Effector CD8-positive, alpha-beta T cell (primary cell): ENCODE data around the gene AADACL3.
"Not testable (repeated sequence)": the region's sequence is repeated elsewhere in the genome, so short reads cannot be mapped to it uniquely, and the experiment has no call there.

ENCODE experiments used
- DNase-seq: peaks from one replicate; lab custom pipeline; 2025; lab: John Stamatoyannopoulos, UW
- total RNA-seq, 4 experiments: gene quantifications; one replicate each; lab custom pipeline; 2026; lab: John Stamatoyannopoulos, UW

The AADACL3 gene, protein sequence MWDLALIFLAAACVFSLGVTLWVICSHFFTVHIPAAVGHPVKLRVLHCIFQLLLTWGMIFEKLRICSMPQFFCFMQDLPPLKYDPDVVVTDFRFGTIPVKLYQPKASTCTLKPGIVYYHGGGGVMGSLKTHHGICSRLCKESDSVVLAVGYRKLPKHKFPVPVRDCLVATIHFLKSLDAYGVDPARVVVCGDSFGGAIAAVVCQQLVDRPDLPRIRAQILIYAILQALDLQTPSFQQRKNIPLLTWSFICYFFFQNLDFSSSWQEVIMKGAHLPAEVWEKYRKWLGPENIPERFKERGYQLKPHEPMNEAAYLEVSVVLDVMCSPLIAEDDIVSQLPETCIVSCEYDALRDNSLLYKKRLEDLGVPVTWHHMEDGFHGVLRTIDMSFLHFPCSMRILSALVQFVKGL
- total RNA-seq, result 0 reads per million in 4 experiments

GRCh38 chr1:12715896-12716437 lies at the start of gene AADACL3:
Gene AADACL3 (plus strand): TSS chr1:12716110. CDS start chr1:12716177, 67 bp downstream.
- no peak for DNase-seq

DNA sequence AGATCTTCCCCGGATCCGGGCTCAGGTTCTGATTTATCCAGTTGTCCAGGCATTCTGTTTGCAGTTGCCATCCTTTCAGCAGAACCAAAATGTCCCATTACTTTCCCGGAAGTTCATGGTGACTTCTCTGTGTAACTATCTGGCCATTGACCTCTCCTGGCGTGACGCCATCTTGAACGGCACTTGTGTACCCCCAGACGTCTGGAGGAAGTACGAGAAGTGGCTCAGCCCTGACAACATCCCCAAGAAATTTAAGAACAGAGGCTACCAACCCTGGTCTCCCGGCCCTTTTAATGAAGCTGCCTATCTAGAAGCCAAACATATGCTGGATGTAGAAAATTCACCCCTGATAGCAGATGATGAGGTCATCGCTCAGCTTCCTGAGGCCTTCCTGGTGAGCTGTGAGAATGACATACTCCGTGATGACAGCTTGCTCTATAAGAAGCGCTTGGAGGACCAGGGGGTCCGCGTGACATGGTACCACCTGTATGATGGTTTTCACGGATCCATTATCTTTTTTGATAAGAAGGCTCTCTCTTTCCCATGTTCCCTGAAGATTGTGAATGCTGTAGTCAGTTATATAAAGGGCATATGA lies 49.7 kb upstream of the AADACL3 start:
- DNase-seq, result no peak

- DNase-seq, result no peak
Measured at GRCh38 chr1:12669529-12670068, 46.3 kb upstream of the AADACL3 start.

DNA sequence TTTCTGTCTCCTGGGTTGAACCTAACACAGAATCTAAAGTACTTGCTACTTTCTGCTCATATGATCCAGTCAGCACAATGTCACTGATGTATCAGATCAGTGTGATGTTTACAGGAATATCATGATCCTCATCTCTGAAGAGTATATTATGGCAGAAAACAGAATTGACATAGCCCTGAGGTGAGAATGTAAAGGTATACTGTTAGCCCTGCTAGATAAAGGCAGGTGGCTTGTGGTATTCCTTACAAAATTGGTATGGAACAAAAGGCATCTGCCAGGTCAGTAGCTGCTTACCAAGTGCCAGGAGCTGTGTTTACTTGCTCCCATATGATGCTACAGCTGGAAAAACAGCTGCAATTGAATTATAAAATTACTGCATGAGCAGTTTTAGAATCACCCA lies 41.6 kb upstream of the AADACL3 start:
- no peak for DNase-seq

GRCh38 chr1:12676122-12676521 lies 39.8 kb upstream of the AADACL3 start:
- not testable (repeated sequence) for DNase-seq

- no peak for DNase-seq
Measured at GRCh38 chr1:12677565-12677964, 38.3 kb upstream of the AADACL3 start.

DNA sequence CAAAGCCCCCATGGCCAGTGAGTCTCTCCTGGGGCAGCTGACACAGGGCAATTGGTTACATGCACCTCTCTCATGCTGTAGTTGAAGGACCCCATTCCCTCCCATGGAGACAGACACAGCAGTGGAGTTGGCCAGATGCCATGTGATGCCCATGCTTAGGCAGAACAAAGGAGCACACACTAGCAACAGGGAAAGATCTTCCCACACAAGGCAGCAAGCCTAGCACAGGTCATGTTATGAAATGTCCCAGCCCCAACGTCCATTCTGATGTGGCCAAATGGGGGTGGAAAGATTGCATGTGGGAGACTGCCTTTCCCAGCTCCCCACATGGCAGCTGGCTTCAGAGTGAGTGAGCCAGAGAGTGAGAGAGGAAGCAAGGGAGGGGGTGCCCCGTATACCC lies 37.6 kb upstream of the AADACL3 start:
- no peak for DNase-seq

GRCh38 chr1:12678820-12679219 lies 37.1 kb upstream of the AADACL3 start:
- no peak for DNase-seq

DNA sequence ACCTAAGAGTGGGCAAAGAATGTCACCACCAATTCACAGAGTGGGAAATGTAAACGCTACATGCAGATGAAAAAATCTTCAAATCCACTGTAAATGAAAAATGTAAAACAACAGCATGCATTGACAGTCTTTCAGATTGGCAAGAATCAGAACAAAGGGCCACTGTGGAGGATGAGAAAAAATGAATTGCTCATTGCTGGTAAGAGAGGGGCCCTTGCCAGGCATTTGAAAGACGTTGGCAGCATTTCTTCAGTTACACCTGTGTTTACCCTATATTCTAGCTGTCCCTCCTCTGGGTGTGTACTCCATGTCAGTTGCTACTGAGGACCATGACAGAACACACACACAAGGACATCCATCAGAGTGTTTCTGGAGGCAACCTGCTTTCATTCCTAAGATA lies 25.8 kb upstream of the AADACL3 start:
- no peak for DNase-seq

DNA sequence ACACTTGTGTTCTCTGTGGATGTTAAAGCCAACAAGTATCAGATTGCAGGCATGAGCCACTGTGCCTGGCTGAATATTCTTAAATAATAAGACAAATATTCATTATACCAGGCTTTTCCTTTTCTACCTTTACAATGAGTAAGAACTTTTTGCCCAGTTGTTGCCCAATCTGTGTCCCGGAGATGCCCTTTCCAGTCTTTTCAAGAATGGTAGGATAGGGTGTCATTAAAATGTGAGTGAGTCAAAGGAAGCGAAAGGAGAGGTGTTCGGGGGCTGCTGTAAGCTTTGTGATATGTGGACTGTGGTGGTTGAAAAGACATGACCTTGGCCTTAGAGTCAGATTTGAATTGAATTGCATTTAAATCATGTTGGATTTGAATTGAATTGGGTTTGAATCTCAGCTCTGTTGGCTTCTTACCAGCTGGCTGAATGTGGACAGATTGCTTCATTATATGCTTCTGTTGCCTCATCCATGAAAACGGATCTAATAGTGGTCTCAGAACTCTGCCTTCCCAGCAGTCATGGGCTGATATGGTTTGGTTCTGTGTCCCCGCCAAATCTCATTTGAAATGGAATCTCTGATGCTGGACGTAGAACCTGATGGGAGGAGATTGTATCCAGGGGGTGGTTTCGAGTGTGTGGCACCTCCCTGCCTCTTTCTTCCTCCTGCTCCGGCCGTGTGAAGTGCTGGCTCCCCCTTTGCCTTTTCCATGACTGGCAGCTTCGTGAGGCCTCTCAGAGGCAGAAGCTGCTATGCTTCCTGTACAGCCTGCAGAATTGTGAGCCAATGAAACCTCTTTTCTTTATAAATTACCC lies 22.7 kb upstream of the AADACL3 start:
- no peak for DNase-seq

DNA sequence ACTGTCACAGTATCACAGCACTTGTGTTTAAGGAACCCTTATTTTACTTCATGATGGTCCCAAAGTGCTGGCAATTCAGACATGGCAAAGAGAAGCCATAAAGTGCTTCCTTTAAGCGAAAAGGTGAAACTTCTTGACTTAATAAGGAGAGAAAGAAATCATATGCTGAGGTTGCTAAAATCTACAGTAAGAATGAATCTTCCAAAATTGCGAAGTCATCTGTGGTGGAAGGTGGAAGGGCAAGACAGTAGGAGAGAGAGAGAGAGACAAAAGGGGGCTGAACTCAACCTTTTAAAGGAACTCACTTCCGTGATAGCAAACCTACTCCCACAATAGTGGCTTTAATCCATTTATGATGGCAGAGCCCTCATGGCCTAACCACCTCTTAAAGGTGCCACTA lies 19.3 kb upstream of the AADACL3 start:
- DNase-seq, result no peak

GRCh38 chr1:12697397-12697796 lies 18.5 kb upstream of the AADACL3 start:
- DNase-seq, result no peak

DNA sequence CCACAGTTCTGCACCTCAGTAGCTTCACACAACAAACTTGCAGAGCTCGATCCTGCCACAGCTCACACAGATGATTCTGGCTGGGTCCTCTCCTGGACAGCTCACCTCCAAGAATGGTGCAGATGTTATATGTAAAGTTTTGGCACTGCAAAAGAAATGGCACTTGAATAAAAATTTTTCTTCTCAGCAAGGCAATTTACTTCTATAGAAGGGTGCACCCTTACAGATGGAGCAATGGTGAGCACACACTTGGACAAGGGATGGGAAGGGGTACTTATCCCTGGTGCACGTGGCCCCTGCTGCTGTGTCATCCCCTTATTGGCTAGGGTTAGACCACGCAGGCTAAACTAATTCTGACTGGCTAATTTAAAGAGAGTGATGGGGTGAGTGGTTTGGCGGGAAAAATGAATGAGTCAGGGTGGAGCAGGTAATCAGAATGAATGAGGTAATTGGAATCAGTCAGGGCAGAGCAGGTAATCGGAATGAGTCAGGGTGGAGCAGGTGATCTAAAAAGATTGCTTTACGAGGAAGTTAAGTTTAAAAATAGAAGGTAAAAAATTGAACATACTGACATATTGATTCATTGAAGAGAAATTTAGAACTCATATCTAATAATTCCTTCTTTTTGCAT lies 12.0 kb upstream of the AADACL3 start:
- no peak for DNase-seq

DNA sequence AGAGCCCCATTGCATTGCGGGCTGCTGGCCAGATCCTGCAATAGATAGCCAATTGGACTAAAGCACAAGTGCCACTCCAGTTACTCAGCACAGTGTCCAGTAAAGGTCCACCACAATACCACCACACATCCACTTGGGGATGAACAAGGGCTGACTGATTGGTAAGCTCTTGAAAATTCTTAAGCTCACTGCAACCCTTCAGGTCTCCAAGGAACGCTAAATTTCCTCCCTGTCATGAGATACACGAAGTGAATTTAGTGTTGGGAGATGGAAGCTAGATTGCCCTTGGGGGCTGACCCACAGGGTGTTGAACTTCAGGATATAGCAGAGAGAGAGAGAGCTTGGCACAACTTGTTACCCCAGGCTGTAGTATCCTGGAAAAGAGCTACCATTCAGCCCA lies 9.8 kb upstream of the AADACL3 start:
- no peak for DNase-seq

DNA sequence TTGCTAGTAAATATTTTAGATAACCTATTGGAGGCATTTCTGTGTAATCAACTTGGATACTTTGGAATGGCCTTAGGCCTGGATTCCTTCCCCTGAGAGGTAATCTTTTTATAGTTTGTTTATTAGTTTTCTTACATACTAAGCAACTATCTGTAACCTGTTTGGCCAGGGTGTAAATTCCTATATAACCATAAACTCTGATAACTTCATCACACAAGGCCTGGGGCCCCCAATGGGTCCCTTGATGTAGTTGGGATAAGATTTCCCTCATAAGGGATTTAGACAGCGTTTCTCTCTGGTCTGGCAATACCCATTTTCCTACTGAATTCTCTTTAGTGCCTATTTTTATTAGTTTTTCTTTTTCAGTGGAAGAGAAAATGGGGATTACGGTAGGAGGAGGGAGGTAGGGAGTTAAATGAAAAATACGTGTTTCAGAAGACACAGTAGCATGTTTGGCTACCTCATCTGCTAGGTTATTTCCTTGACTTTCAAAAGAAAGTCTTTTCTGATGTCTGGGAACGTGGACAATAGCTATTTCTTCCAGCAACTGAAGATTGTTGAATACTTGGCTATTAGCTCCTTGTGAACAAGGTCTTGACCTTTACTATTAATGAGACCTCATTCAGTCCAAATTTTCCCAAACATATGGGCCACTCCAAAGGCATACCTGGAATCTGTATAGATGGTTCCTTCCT lies 7.4 kb upstream of the AADACL3 start:
- DNase-seq, result no peak

DNA sequence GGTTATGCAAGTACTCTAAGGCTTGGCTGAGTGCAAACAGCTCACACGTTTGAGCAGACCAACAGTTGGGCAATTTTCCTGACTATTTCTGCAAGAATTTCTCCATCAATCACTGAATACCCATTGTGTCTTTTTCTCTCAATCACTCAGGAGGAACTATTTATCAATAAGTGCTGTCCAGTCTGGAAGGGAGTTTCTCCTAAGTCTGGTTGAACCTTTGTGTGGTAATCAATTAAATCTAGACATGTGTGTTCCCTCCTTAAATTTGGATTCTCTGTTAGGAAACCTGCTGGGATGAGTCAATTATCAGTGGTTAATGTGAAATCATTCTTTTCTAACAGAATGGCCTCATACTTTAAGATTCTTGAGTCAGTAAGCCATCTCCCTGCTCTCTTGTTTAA lies 6.8 kb upstream of the AADACL3 start:
- DNase-seq, result no peak

GRCh38 chr1:12709696-12710095 lies 6.2 kb upstream of the AADACL3 start:
- no peak for DNase-seq

DNA sequence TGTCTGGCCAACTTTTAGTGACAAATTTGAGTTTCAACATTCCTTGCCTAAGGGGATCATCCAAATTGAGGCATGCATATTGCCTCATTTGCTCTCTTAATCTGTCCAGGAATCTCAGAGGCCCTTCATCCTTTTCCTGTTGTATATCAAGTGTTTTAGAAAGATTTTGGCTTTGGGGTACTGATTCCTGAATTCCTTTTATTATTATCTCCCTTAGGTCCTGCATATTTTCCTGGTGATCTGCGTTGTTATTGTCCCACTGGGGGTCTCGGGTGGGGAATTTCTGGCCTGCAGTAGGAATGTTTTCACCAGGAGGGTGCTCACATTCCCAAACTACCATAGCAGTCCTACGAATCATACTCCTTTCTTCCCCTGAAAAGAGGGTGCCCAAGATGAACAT lies 4.4 kb upstream of the AADACL3 start:
- no peak for DNase-seq

- DNase-seq, result no peak
Measured at GRCh38 chr1:12712076-12712475, 3.8 kb upstream of the AADACL3 start.

- DNase-seq, result no peak
Measured at GRCh38 chr1:12712929-12713328, 3.0 kb upstream of the AADACL3 start.

GRCh38 chr1:12713651-12714050 lies 2.3 kb upstream of the AADACL3 start:
- DNase-seq, result not testable (repeated sequence)
